HG03175 (cell line): ENCODE measurements around the gene ZNF333.
A peak's percentile ranks its signal among the peaks of the same experiment; 100 is the strongest.

Experiments
- ATAC-seq: cut with Tn5 transposase; IDR thresholded peaks from one replicate; pipeline ENCODE4 v1.9.1; 2021; ENCODE audit warnings: mild to moderate bottlenecking, moderate library complexity; ENCODE audit not compliant: unreplicated experiment

ZNF333 gene

GRCh38 chr19:14689598-14690503 is at the start of gene ZNF333:
Gene ZNF333, plus strand, starts transcription at chr19:14690048. Its CDS starts 3,444 bp downstream, at chr19:14693492.
- ATAC-seq, result peak; percentile 92

GRCh38 chr19:14648506-14648905 is 41.3 kb upstream of the ZNF333 start:
- ATAC-seq, result no peak

GRCh38 chr19:14649020-14649419 is 40.8 kb upstream of the ZNF333 start:
- ATAC-seq, result no peak

GRCh38 chr19:14650161-14650560 is 39.7 kb upstream of the ZNF333 start:
- ATAC-seq, result no peak

DNA sequence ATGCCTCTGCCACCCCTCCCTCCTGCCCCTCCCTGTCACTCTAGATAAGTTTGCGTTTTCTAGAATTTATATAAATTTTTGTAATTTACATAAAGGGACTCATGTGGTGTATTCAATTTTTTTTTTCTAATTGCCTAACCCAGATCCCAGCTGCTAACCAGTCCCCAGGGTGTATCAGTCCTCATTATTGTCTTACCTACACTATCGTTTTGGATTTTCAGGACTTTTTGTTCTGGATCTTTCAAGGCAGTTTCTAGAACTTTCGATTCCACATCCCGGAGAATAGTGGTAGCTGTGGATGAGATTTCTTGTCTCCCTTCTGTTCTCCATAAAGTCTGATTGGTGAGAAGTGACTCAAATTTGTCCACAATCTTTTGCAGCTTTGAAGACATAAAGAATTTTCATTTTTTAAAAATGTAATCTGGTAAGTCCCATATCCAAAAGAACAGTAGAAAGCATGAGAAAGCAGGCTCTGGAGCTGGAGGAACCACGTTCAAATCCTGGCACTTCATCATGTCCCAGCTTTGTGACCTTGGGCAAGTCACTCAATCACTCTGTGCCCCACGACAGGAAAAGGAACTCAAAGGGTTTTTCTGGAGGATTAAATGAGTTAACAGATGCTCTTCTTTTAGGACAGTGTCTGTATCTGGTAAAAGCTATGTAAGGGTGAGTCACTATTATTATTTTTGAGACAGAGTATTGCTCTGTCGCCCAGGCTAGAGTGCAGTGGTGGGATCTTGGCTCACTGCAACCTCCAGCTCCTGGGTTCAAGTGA is 34.9 kb upstream of the ZNF333 start:
- ATAC-seq, result no peak

DNA sequence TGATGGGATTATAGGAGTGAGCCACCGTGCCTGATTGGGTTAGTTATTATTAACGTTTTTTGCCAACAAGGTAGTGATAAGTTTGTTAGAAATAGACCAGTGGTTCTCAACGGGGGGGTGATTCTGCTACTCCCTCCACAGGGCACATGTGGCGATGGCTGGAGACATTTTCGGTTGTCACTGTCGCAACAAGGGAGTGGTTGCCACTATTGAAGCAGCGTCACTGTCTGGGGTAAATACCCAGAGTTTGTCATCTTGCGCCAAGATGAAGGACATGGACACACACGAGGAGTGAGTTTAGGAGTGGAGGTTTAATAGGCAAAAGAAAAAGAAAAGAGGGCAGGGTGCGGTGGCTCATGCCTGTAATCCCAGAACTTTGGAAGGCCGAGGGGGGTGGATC is 34.1 kb upstream of the ZNF333 start:
- ATAC-seq, result no peak

GRCh38 chr19:14659874-14660489 is 29.9 kb upstream of the ZNF333 start:
- no peak for ATAC-seq

- ATAC-seq, result no peak
These were observed 28.4 kb upstream of the ZNF333 start for GRCh38 chr19:14661372-14661924.

GRCh38 chr19:14669940-14670339 is 19.9 kb upstream of the ZNF333 start:
- ATAC-seq, result no peak

DNA sequence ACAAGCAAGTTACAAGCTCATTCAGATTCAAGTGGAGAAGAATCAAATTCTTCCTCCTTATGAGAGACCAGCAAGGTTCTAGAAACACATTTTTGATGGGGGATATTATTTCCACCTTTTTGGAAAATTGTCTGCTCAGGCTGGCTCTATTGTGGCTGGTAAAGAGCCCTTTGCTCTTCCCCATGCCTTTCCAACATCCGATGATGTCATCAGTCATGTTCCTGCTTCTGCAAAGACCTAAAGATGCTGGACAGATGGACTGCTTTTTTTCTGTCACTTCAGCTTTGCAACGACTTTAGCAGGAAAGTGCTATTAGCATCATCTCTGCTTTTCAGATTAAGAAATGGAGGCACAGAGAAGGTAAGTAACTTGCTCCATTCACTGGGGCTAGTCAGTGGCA is 19.4 kb upstream of the ZNF333 start:
- ATAC-seq, result no peak

DNA sequence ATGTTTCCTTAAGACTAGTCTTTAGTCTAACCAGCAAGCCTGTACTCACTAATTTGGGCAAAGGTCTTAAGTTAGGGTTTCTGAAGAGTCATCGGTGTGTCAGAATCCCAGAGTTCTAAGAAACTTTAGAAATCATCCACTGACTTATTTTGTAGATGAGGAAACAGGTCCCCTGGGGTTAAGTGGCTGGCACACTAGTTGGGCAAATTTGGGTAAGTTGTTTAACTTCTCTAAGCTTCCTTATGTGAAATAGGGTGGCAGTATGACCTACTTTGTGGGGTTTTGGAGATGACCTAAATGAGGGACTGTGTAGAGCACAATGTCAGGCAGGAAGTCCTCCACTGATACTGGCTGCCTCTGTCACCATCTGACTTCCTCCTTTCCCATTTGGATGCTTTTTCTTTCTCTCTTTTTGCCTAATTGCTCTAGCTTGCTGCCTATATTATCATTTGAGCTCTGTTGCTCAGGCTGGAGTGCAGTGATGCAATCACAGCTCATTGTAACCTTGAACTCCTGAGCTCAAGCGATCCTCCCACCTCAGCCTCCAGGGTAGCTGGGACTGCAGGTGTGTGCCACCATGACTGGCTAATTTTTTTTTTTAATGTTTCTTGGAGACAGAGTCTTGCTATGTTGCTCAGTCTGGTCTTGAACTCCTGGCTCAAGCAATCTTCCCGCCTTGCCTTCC is 17.5 kb upstream of the ZNF333 start:
- no peak for ATAC-seq

DNA sequence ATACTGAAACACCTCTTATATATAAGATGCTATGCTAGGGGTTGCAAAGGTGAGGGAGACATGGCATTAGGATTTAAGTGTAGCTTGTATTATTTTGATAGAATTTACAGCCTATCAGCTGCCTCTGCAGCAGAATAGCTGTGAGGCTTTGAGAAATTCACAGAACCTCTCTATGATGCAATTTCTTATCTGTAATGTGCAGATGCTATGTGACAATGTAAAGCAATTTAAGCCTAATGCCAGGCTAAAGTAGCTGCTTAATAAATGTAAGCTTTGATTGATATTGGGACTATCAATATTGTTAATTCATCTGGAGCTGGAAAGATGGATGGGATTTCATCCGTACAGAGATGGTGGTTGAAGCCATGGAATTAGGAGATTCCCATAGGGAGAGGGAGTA is 16.8 kb upstream of the ZNF333 start:
- no peak for ATAC-seq

DNA sequence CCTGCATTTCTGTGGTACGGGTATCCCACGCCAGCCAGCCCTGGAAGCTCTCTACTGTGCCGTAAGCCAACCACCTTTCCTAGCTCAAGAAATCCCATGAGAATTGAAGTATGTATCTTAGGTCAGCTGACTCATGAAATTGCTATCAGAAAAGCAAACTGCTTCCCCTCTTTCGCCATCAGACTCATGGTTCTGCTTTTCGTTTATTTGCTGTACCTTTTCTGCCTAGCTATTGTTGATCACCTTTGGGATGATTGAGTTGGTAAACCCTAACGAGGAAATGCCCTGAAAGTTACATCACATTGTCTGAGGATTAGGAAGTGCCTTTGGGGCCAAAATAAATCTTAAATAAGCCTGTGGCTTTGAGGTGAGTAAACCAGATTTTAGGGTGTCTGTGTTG is 15.1 kb upstream of the ZNF333 start, which contains the start of gene ADGRE3:
Gene ADGRE3, minus strand, starts transcription at position 81 of the 400 bp plus-strand sequence. Its CDS starts 74 bp downstream, at position 7.
- no peak for ATAC-seq

GRCh38 chr19:14676762-14677161 is 13.1 kb upstream of the ZNF333 start:
- no peak for ATAC-seq

DNA sequence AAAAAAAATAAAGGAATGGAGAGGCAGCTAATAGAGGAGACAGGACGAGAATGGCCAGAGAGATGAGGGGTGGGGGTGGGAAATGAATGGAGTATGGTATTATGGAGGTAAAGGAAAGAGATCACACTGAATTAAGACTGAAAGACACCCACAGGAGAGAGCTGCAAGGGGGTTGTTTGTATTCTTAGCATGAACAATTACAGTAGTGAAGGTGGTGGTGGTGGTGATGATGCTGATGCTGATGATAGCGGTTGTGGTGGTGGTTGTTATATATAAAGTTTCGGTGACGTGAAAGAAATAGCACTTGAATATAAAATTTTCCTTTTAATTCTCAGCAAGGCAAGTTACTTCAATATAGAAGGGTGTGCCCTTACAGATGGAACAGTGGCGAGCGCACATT is 12.4 kb upstream of the ZNF333 start:
- ATAC-seq, result no peak

GRCh38 chr19:14678199-14678598 is 11.6 kb upstream of the ZNF333 start:
- no peak for ATAC-seq

- ATAC-seq, result no peak
These were observed 7.8 kb upstream of the ZNF333 start for GRCh38 chr19:14682084-14682483.

DNA sequence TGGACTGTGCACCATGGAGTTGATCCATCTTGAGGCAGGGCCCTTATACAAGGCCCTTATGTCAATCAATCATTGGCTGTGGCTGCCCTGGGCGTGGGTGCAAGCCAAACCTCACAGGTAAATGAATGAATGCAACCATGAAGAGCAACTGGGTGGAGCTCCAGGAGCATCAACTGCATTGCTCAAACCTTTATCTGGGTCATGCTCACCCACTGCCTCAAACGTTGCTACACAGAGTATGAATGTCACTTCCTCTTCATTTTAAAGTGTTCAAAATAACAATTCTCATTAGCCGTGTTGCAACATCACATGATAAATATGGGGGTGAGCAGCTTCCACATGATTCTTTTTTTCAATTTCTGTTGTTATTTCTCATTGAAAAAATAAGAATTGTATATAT is 6.4 kb upstream of the ZNF333 start:
- ATAC-seq, result no peak

DNA sequence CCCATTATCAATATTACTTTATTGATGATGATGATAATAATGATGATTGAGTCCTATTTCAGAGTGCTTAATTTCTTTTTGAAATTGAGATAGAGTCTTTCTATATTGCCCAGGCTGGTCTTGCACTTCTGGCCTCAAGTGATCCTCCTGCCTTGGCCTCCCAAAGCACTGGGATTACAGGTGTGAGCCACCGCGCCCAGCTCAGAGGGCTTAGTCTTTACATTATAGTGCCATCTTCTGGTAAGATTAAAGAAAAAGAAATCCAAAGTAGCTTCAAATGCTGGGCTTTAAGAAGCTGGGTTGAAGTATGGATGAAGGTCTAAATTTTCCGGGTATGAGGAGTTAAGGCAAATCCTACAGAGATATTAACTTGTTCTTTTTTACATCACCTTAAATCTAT is 3.4 kb upstream of the ZNF333 start:
- no peak for ATAC-seq

- no peak for ATAC-seq
These were observed 4.9 kb downstream of the ZNF333 start for GRCh38 chr19:14694641-14695266.
